ENCODE results near the gene C11orf68.
"Not testable (repeated sequence)": the region's sequence is repeated elsewhere in the genome, so short reads cannot be mapped to it uniquely, and the experiment has no call there.

Gene C11orf68

GRCh38 chr11:65954771-65955170 lies 35.9 kb upstream of the C11orf68 start:
- Histone ChIP-seq H3K27ac (ENCODE audit: low read length) (no peak overlapping the region), H3K27me3 (ENCODE audit: control insufficient read depth, insufficient read depth, low read length) (no peaks in the 10 kb centered on the region), H3K4me1 (ENCODE audit: control insufficient read depth, insufficient read depth, low read length) (0 out of 2 replicates have a peak, but pooled peaks cover 1% of the 10 kb centered on the region), H3K4me3 (ENCODE audit: low read length) (no peak overlapping the region), H3K9me3 (ENCODE audit: control insufficient read depth, insufficient read depth, low read length) (no peaks in the 10 kb centered on the region), H3K36me3 (ENCODE audit: control insufficient read depth, insufficient read depth, low read length) (no peaks in the 10 kb centered on the region)
- no CpG with 5 or more reads among the region's 8 CpGs for WGBS (ENCODE audit: insufficient coverage, insufficient read length)
- DNase-seq (ENCODE audit: low read depth, low spot score): no peak

DNA sequence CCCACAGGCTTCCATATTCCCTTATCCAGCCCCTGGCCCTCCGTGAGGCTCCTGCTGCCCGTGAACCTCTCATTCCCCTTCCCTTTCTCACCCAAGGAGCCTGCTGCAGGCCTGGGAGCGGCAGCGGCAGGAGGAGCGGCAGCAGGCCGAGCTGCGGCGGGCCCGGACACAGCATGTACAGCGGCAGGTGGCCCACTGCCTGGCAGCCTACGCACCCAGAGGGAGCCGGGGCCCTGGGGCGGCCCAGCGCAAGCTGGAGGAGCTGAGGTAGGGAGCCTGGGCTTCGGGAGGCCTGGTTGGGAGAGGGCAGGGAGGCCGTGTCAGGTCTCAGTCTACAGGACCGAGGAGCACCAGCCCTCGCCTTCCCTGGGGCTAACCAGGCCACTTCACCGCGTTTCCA lies 34.6 kb upstream of the C11orf68 start:
- WGBS (ENCODE audit: insufficient coverage, insufficient read length): no CpG with 5 or more reads among the region's 20 CpGs
- no peaks in the 10 kb centered on the region for H3K27me3 ChIP-seq (ENCODE audit: control insufficient read depth, insufficient read depth, low read length)
- H3K9me3 ChIP-seq (ENCODE audit: control insufficient read depth, insufficient read depth, low read length): no peaks in the 10 kb centered on the region
- DNase-seq (ENCODE audit: low read depth, low spot score): no peak
- H3K4me1 ChIP-seq (ENCODE audit: control insufficient read depth, insufficient read depth, low read length): 0 out of 2 replicates have a peak, but pooled peaks cover 1% of the 10 kb centered on the region
- no peak overlapping the region for H3K4me3 ChIP-seq (ENCODE audit: low read length)
- H3K27ac ChIP-seq (ENCODE audit: low read length): no peak overlapping the region
- no peaks in the 10 kb centered on the region for H3K36me3 ChIP-seq (ENCODE audit: control insufficient read depth, insufficient read depth, low read length)

- no CpG with 5 or more reads among the region's 6 CpGs for WGBS (ENCODE audit: insufficient coverage, insufficient read length)
- no peaks in the 10 kb centered on the region for H3K9me3 ChIP-seq (ENCODE audit: control insufficient read depth, insufficient read depth, low read length)
- no peak for DNase-seq (ENCODE audit: low read depth, low spot score)
- no peak overlapping the region for H3K27ac ChIP-seq (ENCODE audit: low read length)
- H3K4me3 ChIP-seq (ENCODE audit: low read length): no peak overlapping the region
- H3K27me3 ChIP-seq (ENCODE audit: control insufficient read depth, insufficient read depth, low read length): no peaks in the 10 kb centered on the region
- peaks cover 2% of the 10 kb centered on the region for H3K4me1 ChIP-seq (ENCODE audit: control insufficient read depth, insufficient read depth, low read length)
- H3K36me3 ChIP-seq (ENCODE audit: control insufficient read depth, insufficient read depth, low read length): no peaks in the 10 kb centered on the region
Measured at GRCh38 chr11:65952052-65952521, 33.2 kb upstream of the C11orf68 start.

- no CpG with 5 or more reads among the region's 3 CpGs for WGBS (ENCODE audit: insufficient coverage, insufficient read length)
- not testable (repeated sequence) for H3K27ac ChIP-seq (ENCODE audit: low read length); H3K36me3 ChIP-seq (ENCODE audit: control insufficient read depth, insufficient read depth, low read length); DNase-seq (ENCODE audit: low read depth, low spot score); H3K9me3 ChIP-seq (ENCODE audit: control insufficient read depth, insufficient read depth, low read length); H3K27me3 ChIP-seq (ENCODE audit: control insufficient read depth, insufficient read depth, low read length); H3K4me1 ChIP-seq (ENCODE audit: control insufficient read depth, insufficient read depth, low read length); H3K4me3 ChIP-seq (ENCODE audit: low read length)
Measured at GRCh38 chr11:65951641-65952040, 32.8 kb upstream of the C11orf68 start.

DNA sequence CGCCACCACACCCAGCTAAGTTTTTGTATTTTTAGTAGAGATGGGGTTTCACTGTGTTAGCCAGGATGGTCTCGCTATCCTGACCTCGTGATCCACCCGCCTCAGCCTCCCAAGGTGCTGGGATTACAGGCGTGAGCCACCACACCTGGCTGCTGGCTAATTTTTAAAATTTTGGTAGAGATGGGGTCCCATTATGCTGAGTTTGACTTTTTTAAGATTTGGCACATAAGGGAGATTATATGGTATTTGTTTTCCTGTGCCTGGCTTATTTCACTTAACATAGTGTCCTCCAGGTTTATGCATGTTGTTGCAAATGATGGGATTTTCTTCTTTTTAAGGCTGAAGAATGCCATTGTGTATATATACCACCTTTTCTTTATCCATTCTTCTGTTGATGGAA lies 31.8 kb upstream of the C11orf68 start:
- H3K4me1 ChIP-seq (ENCODE audit: control insufficient read depth, insufficient read depth, low read length): peaks cover 10% of the 10 kb centered on the region
- not testable (repeated sequence) for DNase-seq (ENCODE audit: low read depth, low spot score); H3K27ac ChIP-seq (ENCODE audit: low read length); H3K4me3 ChIP-seq (ENCODE audit: low read length); H3K27me3 ChIP-seq (ENCODE audit: control insufficient read depth, insufficient read depth, low read length); H3K9me3 ChIP-seq (ENCODE audit: control insufficient read depth, insufficient read depth, low read length); H3K36me3 ChIP-seq (ENCODE audit: control insufficient read depth, insufficient read depth, low read length)
- WGBS (ENCODE audit: insufficient coverage, insufficient read length): no CpG with 5 or more reads among the region's 5 CpGs

DNA sequence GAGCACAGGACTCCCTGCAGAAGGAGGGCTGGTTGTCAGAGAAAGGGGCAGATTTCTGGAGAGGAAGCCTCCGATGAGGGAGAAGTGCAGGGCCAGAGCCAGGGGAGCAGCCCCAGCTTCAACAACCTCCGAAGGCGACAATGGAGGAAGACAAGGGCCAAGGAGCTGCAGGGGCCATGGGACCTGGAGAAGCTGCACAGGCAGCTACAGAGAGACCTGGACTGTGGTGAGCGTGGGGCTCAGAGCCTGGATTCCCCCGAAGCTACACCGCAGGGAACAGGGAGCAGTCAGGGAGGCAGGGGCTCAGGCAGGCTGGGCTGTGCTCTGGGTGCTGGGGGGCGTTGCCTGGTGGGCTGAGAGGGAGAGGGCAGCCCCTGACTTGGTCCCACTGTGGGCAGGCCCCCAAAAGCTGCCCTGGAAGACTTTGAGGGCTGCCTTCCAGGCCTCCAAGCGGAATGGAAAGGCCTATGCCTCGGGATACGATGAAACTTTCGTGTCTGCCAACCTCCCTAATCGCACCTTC lies 28.8 kb upstream of the C11orf68 start:
- Histone ChIP-seq H3K4me3 (ENCODE audit: low read length) (no peak overlapping the region), H3K9me3 (ENCODE audit: control insufficient read depth, insufficient read depth, low read length) (no peaks in the 10 kb centered on the region), H3K36me3 (ENCODE audit: control insufficient read depth, insufficient read depth, low read length) (no peaks in the 10 kb centered on the region), H3K27me3 (ENCODE audit: control insufficient read depth, insufficient read depth, low read length) (no peaks in the 10 kb centered on the region), H3K27ac (ENCODE audit: low read length) (no peak overlapping the region), H3K4me1 (ENCODE audit: control insufficient read depth, insufficient read depth, low read length) (peaks cover 13% of the 10 kb centered on the region)
- no peak for DNase-seq (ENCODE audit: low read depth, low spot score)
- WGBS (ENCODE audit: insufficient coverage, insufficient read length): no CpG with 5 or more reads among the region's 12 CpGs

DNA sequence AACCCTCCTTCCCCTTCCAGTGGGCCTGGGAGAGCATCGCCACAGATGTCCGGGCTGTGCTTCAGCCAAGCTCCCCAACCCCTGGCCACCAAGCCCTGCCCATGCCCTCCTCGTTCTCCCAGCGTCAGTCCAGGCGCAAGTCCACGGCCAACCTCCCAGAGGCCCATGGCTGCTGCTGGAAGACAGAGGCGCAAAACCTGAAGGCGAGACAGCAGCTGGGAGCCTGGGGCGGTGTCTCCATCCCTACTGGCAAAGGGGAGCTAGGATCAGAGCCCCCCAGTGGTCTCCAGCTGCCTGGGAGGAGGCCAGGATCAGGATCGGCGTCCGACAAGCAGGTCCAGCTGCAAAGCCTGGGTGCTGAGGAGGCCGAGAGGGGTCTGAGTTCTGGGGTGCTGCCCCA lies 28.3 kb upstream of the C11orf68 start:
- no peaks in the 10 kb centered on the region for H3K36me3 ChIP-seq (ENCODE audit: control insufficient read depth, insufficient read depth, low read length)
- WGBS (ENCODE audit: insufficient coverage, insufficient read length): no CpG with 5 or more reads among the region's 13 CpGs
- H3K4me3 ChIP-seq (ENCODE audit: low read length): no peak overlapping the region
- no peak overlapping the region for H3K27ac ChIP-seq (ENCODE audit: low read length)
- H3K27me3 ChIP-seq (ENCODE audit: control insufficient read depth, insufficient read depth, low read length): no peaks in the 10 kb centered on the region
- H3K4me1 ChIP-seq (ENCODE audit: control insufficient read depth, insufficient read depth, low read length): peaks cover 13% of the 10 kb centered on the region
- DNase-seq (ENCODE audit: low read depth, low spot score): no peak
- H3K9me3 ChIP-seq (ENCODE audit: control insufficient read depth, insufficient read depth, low read length): no peaks in the 10 kb centered on the region

- no CpG with 5 or more reads among the region's 4 CpGs for WGBS (ENCODE audit: insufficient coverage, insufficient read length)
- no peak overlapping the region for H3K27ac ChIP-seq (ENCODE audit: low read length)
Measured at GRCh38 chr11:65946655-65947054, 27.8 kb upstream of the C11orf68 start.

DNA sequence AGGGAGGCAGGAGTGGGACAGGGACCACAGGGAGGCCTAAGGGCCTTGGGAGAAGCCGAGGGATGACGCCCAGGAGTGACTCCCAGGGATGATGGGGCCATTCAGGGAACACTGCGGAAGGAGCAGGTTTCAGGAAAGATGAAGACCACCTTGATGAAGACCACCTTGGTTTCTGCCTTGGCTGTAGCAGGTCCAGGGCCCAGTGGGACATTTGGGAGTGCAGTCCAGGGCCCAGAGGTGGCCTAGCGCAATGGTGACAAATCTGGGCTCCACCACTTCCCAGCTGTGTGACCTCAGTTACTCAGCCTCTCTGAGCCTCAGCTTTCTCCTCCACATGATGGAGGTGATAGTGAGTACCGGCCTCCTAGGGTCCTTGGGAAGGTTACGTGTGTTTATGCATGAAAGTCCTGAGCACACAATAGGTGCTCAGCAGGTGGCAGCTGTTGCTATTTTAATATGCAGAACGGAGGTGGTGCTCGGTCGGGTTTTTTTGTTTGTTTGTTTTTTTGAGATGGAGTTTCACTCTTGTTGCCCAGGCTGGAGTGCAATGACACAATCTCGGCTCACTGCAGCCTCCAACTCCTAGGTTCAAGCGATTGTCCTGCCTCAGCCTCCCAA lies 27.2 kb upstream of the C11orf68 start:
- DNase-seq (ENCODE audit: low read depth, low spot score): no peak
- WGBS (ENCODE audit: insufficient coverage, insufficient read length): no CpG with 5 or more reads among the region's 11 CpGs
- no peaks in the 10 kb centered on the region for H3K9me3 ChIP-seq (ENCODE audit: control insufficient read depth, insufficient read depth, low read length)
- H3K4me3 ChIP-seq (ENCODE audit: low read length): no peak overlapping the region; the same call in 1 of the 2 replicates
- H3K27me3 ChIP-seq (ENCODE audit: control insufficient read depth, insufficient read depth, low read length): no peaks in the 10 kb centered on the region
- peaks cover 13% of the 10 kb centered on the region for H3K4me1 ChIP-seq (ENCODE audit: control insufficient read depth, insufficient read depth, low read length)
- no peak overlapping the region for H3K27ac ChIP-seq (ENCODE audit: low read length)
- H3K36me3 ChIP-seq (ENCODE audit: control insufficient read depth, insufficient read depth, low read length): no peaks in the 10 kb centered on the region

More at GRCh38 chr11:65946655-65947054, 27.8 kb upstream of the C11orf68 start:
- no peak for DNase-seq (ENCODE audit: low read depth, low spot score)
- no peak overlapping the region for H3K4me3 ChIP-seq (ENCODE audit: low read length)
- no peaks in the 10 kb centered on the region for H3K9me3 ChIP-seq (ENCODE audit: control insufficient read depth, insufficient read depth, low read length)
- no peaks in the 10 kb centered on the region for H3K27me3 ChIP-seq (ENCODE audit: control insufficient read depth, insufficient read depth, low read length)
- H3K4me1 ChIP-seq (ENCODE audit: control insufficient read depth, insufficient read depth, low read length): peaks cover 13% of the 10 kb centered on the region
- no peaks in the 10 kb centered on the region for H3K36me3 ChIP-seq (ENCODE audit: control insufficient read depth, insufficient read depth, low read length)

- no peak within 1 kb of the TSS; the same call in 1 of the 2 replicates for H3K4me3 ChIP-seq (ENCODE audit: low read length)
- no CpG with 5 or more reads among the region's 13 CpGs for WGBS (ENCODE audit: insufficient coverage, insufficient read length)
Measured at GRCh38 chr11:65945430-65945911, 26.6 kb upstream of the C11orf68 start, which contains the start of gene TSGA10IP. TSGA10IP (plus strand) TSS chr11:65945480; CDS start chr11:65945676, 196 bp downstream.

More at GRCh38 chr11:65945430-65945911, 26.6 kb upstream of the C11orf68 start, which contains the start of gene TSGA10IP:
- DNase-seq (ENCODE audit: low read depth, low spot score): no peak
- Histone ChIP-seq H3K27ac (ENCODE audit: low read length) (no peak within 1 kb of the TSS), H3K4me1 (ENCODE audit: control insufficient read depth, insufficient read depth, low read length) (peaks cover 13% of the 10 kb centered on the region), H3K27me3 (ENCODE audit: control insufficient read depth, insufficient read depth, low read length) (no peaks in the 10 kb centered on the region), H3K9me3 (ENCODE audit: control insufficient read depth, insufficient read depth, low read length) (no peaks in the 10 kb centered on the region), H3K36me3 (ENCODE audit: control insufficient read depth, insufficient read depth, low read length) (no peaks in the 10 kb centered on the region)
